HG03571 (cell line): ENCODE results near the gene CEND1.

ENCODE experiments used
- ATAC-seq: cut with Tn5 transposase; IDR thresholded peaks from one replicate; pipeline ENCODE4 v1.9.1; 2021; ENCODE audit not compliant: unreplicated experiment

Gene CEND1

GRCh38 chr11:827897-828192, 38.0 kb upstream of the CEND1 start, which contains the start of gene CRACR2B:
CRACR2B (plus strand) TSS chr11:827919; CDS start chr11:828608, 689 bp downstream.
- no peak for ATAC-seq

GRCh38 chr11:827146-827896, 37.4 kb upstream of the CEND1 start:
- ATAC-seq: no peak

GRCh38 chr11:826836-827145, 36.9 kb upstream of the CEND1 start:
- no peak for ATAC-seq

- no peak for ATAC-seq
Measured at GRCh38 chr11:826227-826621, 36.3 kb upstream of the CEND1 start.

GRCh38 chr11:825366-826226, 35.7 kb upstream of the CEND1 start:
- ATAC-seq: no peak

- ATAC-seq: no peak
Measured at GRCh38 chr11:824942-825341, 35.1 kb upstream of the CEND1 start.

GRCh38 chr11:824292-824880, 34.5 kb upstream of the CEND1 start:
- no peak for ATAC-seq

- ATAC-seq: no peak
Measured at GRCh38 chr11:823441-824291, 33.8 kb upstream of the CEND1 start.

- ATAC-seq: no peak
Measured at GRCh38 chr11:821512-822371, 31.9 kb upstream of the CEND1 start.

- no peak for ATAC-seq
Measured at GRCh38 chr11:820655-821511, 31.0 kb upstream of the CEND1 start.

GRCh38 chr11:819943-820649, 30.2 kb upstream of the CEND1 start:
- peak; percentile 52 for ATAC-seq

GRCh38 chr11:819129-819931, 29.4 kb upstream of the CEND1 start:
- ATAC-seq: peak; percentile 56

- no peak for ATAC-seq
Measured at GRCh38 chr11:818396-819128, 28.7 kb upstream of the CEND1 start, which contains the start of gene PNPLA2. PNPLA2 (plus strand) TSS chr11:818914; CDS start chr11:819719, 805 bp downstream.

- no peak for ATAC-seq
Measured at GRCh38 chr11:816433-816779, 26.5 kb upstream of the CEND1 start.

GRCh38 chr11:815675-816432, 26.0 kb upstream of the CEND1 start:
- no peak for ATAC-seq

- no peak for ATAC-seq
Measured at GRCh38 chr11:813456-814096, 23.7 kb upstream of the CEND1 start.
